Stimulated activated CD8-positive, alpha-beta memory T cell treated with anti-CD3 and anti-CD28 coated beads, Interleukin-15, amount 100 ng/mL, for 24 hours (primary cell): ENCODE results near the gene MEIS3.
"Not testable (repeated sequence)": the region's sequence is repeated elsewhere in the genome, so short reads cannot be mapped to it uniquely, and the experiment has no call there.

Experiments used
- DNase-seq: peaks from one replicate; pipeline ENCODE4 v3.0.0-alpha.2; 2020; ENCODE audit warnings: low read depth

Gene MEIS3

DNA sequence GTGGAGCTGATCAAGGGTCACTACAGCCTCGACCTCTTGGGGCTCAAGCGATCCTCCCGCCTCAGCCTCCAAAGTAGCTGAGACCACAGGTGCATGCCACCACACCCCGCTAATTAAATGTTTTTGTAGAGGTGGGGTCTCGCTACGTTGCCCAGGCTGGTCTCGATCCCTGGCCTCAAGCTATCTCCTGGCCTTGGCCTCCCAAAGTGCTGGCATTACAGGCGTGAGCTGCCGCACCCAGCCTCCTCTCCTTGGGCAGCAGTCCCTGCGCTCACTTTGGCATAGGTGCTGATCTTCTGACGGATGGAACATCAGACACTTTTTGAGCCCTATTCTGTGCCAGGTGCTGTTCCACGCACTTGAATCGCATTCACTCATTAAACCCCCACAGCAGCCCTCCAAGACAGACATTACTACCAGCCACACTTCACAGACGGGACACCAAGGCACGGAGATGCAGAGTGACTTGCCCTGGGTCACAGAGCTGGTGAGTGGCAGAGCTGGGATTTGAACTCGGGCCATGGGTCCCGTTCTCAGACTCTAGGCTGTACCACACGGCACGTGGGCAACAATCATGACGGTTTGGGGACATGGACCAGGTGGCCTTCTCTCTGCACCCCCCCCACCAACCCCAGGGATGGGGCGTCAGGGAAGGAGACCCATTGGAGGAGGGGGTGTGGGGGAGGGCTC is 3.2 kb downstream of the MEIS3 start:
- no peak for DNase-seq

DNA sequence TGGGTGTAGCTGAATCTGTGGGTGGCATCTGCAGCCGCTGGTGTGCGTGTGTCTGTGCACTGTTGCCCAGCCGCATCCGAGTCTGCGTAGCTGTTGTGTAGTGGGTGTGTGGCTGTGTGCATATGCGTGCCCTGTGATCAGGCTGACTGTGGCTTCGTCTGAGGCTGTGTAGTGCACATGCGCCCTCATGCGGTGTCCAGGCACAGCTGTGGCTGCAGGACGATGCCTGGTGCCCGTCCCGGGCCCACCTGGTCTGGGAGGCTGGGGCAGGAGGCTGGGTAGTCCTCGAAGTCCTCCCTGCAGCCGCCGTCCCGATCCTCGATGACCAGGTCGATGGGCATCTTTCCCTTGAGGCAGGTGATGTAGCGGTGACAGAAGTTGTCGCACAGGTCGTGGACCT is 4.9 kb downstream of the MEIS3 start:
- DNase-seq = no peak

- no peak for DNase-seq
Measured at GRCh38 chr19:47413941-47414340, 5.4 kb downstream of the MEIS3 start.

DNA sequence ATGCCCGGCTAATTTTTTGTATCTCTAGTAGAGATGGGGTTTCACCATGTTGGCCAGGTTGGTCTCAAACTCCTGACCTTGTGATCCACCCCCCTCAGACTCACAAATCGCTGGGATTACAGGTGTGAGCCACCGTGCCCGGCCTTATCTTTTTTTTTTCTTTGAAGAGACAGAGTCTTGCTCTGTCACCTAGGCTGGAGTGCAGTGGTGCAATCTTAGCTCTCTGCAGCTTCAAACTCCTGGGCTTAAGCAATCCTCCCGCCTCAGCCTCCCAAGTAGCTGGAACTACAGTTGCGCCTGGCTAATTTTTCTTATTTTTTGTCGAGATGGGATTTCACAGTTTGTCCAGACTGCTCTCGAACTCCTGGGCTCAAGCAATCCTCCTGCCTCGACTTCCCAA is 7.6 kb downstream of the MEIS3 start:
- not testable (repeated sequence) for DNase-seq

GRCh38 chr19:47411101-47411500 is 8.2 kb downstream of the MEIS3 start:
- DNase-seq = no peak

DNA sequence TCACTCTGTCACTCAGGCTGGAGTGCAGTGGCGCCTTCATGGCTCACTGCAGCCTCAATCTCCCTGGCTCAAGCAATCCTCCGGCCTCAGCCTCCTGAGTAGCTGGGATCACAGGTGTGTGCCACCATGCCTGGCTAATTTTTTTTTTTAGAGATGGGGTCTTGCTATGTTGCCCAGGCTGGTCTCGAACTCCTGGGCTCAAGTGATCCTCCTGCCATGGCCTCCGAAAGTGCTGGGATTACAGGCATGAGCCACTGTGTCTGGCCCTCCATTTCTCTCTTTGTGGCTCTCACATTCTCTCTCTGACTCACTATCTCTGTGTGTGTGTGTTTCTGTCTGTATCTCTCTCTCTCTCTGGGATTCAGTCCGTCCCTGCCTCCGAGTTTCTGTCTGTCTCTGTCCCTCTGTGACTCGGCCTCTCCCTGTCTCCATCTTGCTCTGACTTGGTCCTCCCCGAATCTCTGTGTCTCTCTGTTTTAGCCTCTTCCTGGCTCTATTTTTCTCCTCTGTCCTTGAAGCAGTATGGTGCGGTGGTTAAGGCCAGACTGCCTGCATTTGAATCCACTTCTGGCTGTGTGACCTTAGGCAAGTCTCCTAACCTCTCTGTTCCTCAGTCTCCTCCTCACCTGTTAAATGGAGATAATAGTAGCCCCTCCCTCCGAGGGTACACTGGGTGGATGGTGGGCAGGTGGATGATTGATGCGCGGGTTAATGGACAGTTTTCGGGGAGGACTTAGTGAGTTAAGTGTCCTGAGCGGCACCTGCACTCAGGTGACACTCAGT is 11.0 kb downstream of the MEIS3 start:
- no peak for DNase-seq

GRCh38 chr19:47407417-47407774 is 11.9 kb downstream of the MEIS3 start:
- DNase-seq = no peak

GRCh38 chr19:47406711-47407416 is 12.5 kb downstream of the MEIS3 start:
- DNase-seq = no peak

GRCh38 chr19:47405854-47406417 is 13.4 kb downstream of the MEIS3 start:
- no peak for DNase-seq

- no peak for DNase-seq
Measured at GRCh38 chr19:47405197-47405550, 14.2 kb downstream of the MEIS3 start.

- no peak for DNase-seq
Measured at GRCh38 chr19:47404334-47405196, 14.8 kb downstream of the MEIS3 start.

DNA sequence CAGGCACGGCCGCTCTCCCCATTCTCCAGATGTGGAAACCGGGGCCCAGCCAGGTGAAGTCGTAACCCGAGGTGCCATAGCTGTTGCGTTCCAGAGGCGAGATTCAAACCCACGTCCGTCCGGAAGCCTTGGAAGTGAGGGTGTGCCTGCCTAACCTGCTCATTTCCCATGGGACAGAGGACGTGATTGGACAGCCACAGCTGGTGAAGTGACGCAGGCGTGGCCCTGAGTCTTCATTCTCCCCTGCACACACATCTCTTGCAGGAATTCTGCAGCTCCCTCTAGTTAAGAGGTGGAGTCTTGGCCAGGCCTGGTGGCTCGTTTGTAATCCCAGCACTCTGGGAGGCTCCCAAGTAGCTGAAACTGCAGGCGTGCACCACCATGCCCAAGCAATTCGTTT is 16.8 kb downstream of the MEIS3 start:
- no peak for DNase-seq

DNA sequence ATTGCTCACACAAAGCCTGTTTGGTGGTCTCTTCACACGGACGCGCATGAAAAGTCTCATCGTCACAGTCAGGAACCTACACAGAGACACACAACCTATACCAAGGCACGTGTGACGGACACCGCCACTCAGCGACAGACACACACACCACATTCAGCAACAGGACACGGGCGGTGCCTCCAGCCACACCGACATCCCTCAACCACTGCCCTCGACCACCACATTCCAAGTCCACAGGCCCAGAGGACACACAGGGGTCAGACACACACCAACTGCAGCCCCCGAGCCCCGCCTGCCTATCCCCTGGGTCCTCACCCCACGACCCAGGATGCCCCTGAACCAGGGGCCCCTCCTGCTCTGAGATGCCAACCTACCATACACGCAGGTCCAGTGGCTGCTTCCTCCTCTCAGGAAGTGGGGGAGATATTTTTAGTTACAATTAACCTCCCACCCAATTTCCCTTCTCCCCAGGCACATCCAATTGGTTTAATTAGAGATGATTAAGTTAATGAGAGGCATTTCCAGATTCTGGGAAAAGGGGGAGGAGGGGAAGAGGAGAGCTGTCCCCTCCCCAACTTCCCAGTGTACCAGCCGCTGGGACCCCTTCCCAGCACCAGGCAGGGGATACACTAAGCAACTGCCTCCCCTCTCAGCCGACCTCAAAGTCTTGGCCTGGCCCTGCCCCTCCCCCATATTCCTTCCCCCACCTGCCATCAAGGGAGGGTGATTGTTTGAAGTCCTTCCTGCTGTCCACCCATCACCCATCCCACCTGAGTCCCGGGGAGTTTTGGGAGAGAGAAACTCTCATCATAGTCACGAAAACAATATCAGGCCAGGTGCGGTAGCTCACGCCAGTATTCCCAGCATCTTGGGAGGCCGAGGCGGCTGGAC is 20.4 kb downstream of the MEIS3 start:
- DNase-seq = no peak

GRCh38 chr19:47391510-47392223 is 27.7 kb downstream of the MEIS3 start:
- DNase-seq = peak; percentile 75

- no peak for DNase-seq
Measured at GRCh38 chr19:47390533-47391488, 28.5 kb downstream of the MEIS3 start.

DNA sequence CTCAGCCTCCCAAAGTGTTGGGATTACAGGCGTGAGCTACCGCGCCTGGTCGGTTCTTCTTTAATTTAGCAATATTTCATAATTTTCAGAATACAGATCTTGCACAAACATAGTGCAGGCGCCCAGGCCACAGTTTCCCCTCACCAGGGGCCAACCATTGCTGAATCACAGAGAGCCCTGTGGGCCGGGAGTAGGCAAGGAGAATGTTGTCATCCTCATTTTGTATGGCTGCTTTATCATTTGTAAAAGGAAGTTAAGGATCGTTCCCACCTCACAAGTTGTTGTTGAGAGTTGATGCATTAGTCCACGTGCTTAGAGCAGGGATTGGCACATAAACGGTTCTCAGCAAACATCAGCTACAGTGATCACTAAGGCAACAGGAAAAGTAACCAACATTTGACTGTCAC is 30.2 kb downstream of the MEIS3 start:
- no peak for DNase-seq

DNA sequence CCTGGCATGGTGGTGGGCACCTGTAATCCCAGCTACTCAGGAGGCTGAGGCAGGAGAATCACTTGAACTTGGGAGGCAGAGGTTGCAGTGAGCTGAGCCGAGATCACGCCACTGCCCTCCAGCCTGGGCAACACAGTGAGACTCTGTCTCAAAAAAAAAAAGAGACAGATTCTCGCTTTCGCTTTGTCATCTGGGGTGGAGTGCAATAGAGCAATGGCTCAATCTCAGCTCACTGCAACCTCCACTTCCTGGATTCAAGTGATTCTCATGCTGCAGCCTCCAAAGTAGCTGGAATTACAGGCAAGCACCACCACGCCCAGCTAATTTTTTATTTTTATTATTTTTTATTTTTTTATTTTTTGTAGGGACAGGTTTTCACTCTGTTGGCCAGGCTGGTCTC is 30.6 kb downstream of the MEIS3 start:
- not testable (repeated sequence) for DNase-seq

DNA sequence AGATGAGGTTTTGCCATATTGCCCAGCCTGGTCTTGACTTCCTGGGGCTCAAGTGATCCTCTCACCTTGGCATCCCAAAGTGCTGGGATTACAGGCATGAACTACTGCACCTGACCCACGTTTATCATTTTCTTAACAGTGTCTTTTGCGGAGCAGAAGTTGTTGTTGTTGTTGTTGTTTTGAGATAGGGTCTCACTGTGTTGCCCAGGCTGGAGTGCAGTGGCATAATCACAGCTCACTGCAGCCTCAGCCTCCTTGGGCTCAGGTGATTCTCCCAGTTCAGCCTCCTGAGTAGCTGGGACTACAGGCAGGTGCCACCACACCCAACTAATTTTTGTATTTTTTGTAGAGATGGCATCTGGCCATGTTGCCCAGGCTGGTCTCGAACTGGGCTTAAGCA is 31.7 kb downstream of the MEIS3 start:
- DNase-seq = not testable (repeated sequence)

DNA sequence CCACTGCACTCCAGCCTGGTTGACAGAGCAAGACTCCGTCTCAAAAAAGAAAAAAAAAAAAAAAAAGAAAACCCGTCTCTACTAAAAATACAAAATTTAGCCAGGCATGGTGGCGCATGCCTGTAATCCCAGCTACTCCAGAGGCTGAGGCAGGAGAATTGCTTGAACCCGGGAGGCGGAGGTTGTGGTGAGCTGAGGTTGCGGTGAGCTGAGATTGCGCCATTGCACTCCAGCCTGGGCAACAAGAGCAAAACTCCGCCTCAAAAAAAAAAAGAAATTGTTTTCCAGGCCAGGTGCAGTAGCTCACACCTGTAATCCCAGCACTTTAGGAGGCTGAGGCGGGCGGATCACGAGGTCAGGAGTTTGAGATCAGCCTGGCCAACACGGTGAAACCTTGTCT is 32.7 kb downstream of the MEIS3 start:
- DNase-seq = not testable (repeated sequence)
